NCI-H2081 (cell line): ENCODE results near the gene CHRNA4.
A peak's percentile ranks its signal among the peaks of the same experiment; 100 is the strongest.
"Not testable (repeated sequence)": the region's sequence is repeated elsewhere in the genome, so short reads cannot be mapped to it uniquely, and the experiment has no call there.

Experiments
- DNase-seq, 2 experiments: peaks; one replicate each; lab custom pipeline; 2025; lab: John Stamatoyannopoulos, UW

Gene CHRNA4

GRCh38 chr20:63397946-63398450 is 36.8 kb upstream of the CHRNA4 start:
- no peak for DNase-seq

GRCh38 chr20:63397155-63397843 is 36.1 kb upstream of the CHRNA4 start:
- DNase-seq, result no peak

GRCh38 chr20:63396300-63396699 is 35.2 kb upstream of the CHRNA4 start:
- DNase-seq, result no peak

- no peak for DNase-seq
Measured at GRCh38 chr20:63395723-63396122, 34.6 kb upstream of the CHRNA4 start.

GRCh38 chr20:63394920-63395455 is 33.8 kb upstream of the CHRNA4 start:
- no peak for DNase-seq

- peak in 1 of 2 experiments; percentile 34 for DNase-seq
Measured at GRCh38 chr20:63394069-63394919, 33.1 kb upstream of the CHRNA4 start.

GRCh38 chr20:63393566-63393965 is 32.4 kb upstream of the CHRNA4 start:
- no peak for DNase-seq

- DNase-seq, result no peak
Measured at GRCh38 chr20:63392465-63393365, 31.6 kb upstream of the CHRNA4 start.

- no peak for DNase-seq
Measured at GRCh38 chr20:63387917-63388316, 26.8 kb upstream of the CHRNA4 start.

GRCh38 chr20:63387393-63387792 is 26.2 kb upstream of the CHRNA4 start:
- no peak for DNase-seq

- no peak for DNase-seq
Measured at GRCh38 chr20:63386491-63386890, 25.3 kb upstream of the CHRNA4 start.

- no peak for DNase-seq
Measured at GRCh38 chr20:63385819-63386218, 24.7 kb upstream of the CHRNA4 start.

- DNase-seq, result no peak
Measured at GRCh38 chr20:63384336-63384735, 23.2 kb upstream of the CHRNA4 start.

- DNase-seq, result no peak
Measured at GRCh38 chr20:63383556-63383955, 22.4 kb upstream of the CHRNA4 start.

- no peak for DNase-seq
Measured at GRCh38 chr20:63382551-63383300, 21.6 kb upstream of the CHRNA4 start.

- DNase-seq, result no peak
Measured at GRCh38 chr20:63381781-63382431, 20.8 kb upstream of the CHRNA4 start.

GRCh38 chr20:63380346-63380870 is 19.3 kb upstream of the CHRNA4 start:
- DNase-seq, result no peak

GRCh38 chr20:63379872-63380271 is 18.7 kb upstream of the CHRNA4 start:
- DNase-seq, result not testable (repeated sequence)

GRCh38 chr20:63379296-63379695 is 18.1 kb upstream of the CHRNA4 start:
- DNase-seq, result no peak

GRCh38 chr20:63378626-63379025 is 17.5 kb upstream of the CHRNA4 start:
- DNase-seq, result no peak
